Cardiac muscle cell (in vitro differentiated cells and primary cell): ENCODE data around the gene TIMP2. TPM values are rescaled to one million over a fixed set of nuclear protein-coding genes. Genes with fewer than 3 reads are reported as not detected.

ENCODE experiments used
- DNase-seq, 2 donors: peaks; one replicate each; pipeline versions ENCODE4 v3.0.0 to v3.0.0-alpha.2; 2010 to 2017; ENCODE audit warnings: low read depth in 1 of 2, low spot score in 1 of 2
- H3K27ac ChIP-seq: fragments of 200-600 bp; sonication (generic); 2 replicates; pipeline ENCODE4 v1.5.1; 2016
- H3K27me3 ChIP-seq: fragments of 200-600 bp; sonication (generic); 2 replicates; pipeline ENCODE4 v1.6.0; 2016; ENCODE audit warnings: control low read depth
- H3K36me3 ChIP-seq: fragments of 200-600 bp; sonication (generic); 2 replicates; pipeline ENCODE4 v1.5.1; 2016; ENCODE audit warnings: control low read depth
- H3K4me1 ChIP-seq: fragments of 200-600 bp; sonication (generic); 2 replicates; pipeline ENCODE4 v1.8.1; 2017; ENCODE audit warnings: low read depth, mild to moderate bottlenecking, mixed run types
- H3K4me3 ChIP-seq: fragments of 200-600 bp; sonication (generic); 2 replicates; pipeline ENCODE4 v1.5.1; 2016; ENCODE audit warnings: mild to moderate bottlenecking
- H3K9me3 ChIP-seq: fragments of 200-600 bp; sonication (generic); 2 replicates; pipeline ENCODE4 v1.5.1; 2017; ENCODE audit warnings: low read depth, mild to moderate bottlenecking, control low read depth
- CTCF ChIP-seq: IDR thresholded peaks from 2 replicates; pipeline ENCODE4 v1.5.1; 2012; ENCODE audit warnings: low read depth, mild to moderate bottlenecking, low read length
- polyA plus RNA-seq: library from polyadenylated mRNA; unstranded; fragments of >200 nt; fragmentation: Nextera tagmentation; extraction: Ambion mirVana; gene quantifications from 2 replicates; pipeline ENCODE4 v1.2.1, GENCODE V29; 2016
- total RNA-seq: library from RNA; depleted of rRNA; stranded (reverse); fragments of >200 nt; gene quantifications from 2 replicates; pipeline ENCODE4 v1.2.3, GENCODE V29; 2016

The TIMP2 gene
- total and polyA plus RNA-seq, 2 experiments from 2014 or later, result 5.9 to 25.8 TPM

GRCh38 chr17:78970834-78971755 lies 45.9 kb upstream of the TIMP2 start:
- H3K4me1 ChIP-seq, result peaks cover 4% of the 10 kb centered on the region
- TF ChIP-seq CTCF, result peak; percentile 89
- no peaks in the 10 kb centered on the region for H3K9me3 ChIP-seq
- no peak overlapping the region for H3K27ac ChIP-seq
- no peak overlapping the region for H3K4me3 ChIP-seq
- H3K27me3 ChIP-seq, result no peaks in the 10 kb centered on the region
- DNase-seq, result peak; percentile 81 to 88
- H3K36me3 ChIP-seq, result no peaks in the 10 kb centered on the region

DNA sequence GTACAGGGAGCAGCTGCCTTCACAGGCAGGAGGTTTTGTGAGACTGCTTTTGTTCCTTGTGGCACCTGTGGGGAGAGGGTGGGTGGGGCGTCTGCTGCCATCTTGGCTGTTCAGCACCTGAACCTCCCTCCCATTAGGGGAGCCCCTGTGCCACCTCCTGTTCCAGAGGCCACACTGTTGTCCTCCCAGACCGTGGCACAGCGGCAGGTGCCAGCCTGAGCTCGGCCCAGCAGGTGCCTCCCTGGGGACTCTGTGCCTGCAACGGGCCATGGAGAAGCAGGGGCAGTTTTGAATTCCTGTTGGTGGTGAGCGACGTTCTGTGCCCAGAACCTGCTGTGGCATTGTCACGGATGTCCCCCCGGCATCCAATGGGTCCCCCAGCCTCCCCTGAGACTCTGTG lies 44.7 kb upstream of the TIMP2 start:
- no peak for TF ChIP-seq CTCF
- no peak overlapping the region for H3K4me3 ChIP-seq
- no peaks in the 10 kb centered on the region for H3K27me3 ChIP-seq
- H3K36me3 ChIP-seq, result no peaks in the 10 kb centered on the region
- DNase-seq, result no peak
- no peak overlapping the region for H3K27ac ChIP-seq
- no peaks in the 10 kb centered on the region for H3K4me1 ChIP-seq
- no peaks in the 10 kb centered on the region for H3K9me3 ChIP-seq

DNA sequence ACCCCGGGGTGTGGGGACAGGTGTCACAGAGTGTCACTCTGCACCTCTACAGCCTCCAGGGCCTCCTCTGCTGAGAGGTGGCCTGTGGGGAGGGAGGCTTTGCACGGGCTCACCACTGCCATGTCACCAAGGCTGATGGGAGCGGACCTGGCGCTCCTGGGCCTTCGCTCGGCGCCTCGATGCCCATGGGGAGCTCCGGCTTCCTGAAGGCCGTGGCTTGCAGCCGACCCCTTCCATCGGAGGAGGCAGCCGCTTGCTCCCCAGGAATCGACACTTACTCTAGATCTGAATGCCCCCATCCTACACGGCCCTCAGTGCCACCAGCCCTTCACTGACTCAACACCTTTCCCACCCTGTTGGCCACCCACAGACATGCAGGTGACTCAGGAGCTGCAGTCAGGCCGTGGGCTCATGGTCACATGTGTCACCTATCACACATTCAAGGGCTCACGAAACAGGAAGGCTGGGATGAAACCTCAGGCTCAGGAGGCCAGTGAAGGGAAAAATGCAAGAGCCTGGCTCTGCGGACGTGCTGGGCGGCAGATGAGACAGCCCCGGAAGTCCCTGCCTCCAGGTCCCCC lies 42.7 kb upstream of the TIMP2 start:
- no peaks in the 10 kb centered on the region for H3K27me3 ChIP-seq
- H3K4me3 ChIP-seq, result no peak overlapping the region
- no peaks in the 10 kb centered on the region for H3K36me3 ChIP-seq
- no peaks in the 10 kb centered on the region for H3K4me1 ChIP-seq
- no peak for TF ChIP-seq CTCF
- H3K27ac ChIP-seq, result no peak overlapping the region
- H3K9me3 ChIP-seq, result no peaks in the 10 kb centered on the region
- DNase-seq, result no peak

- Histone ChIP-seq H3K4me1 (no peaks in the 10 kb centered on the region), H3K4me3 (no peak overlapping the region), H3K9me3 (no peaks in the 10 kb centered on the region), H3K27ac (no peak overlapping the region), H3K36me3 (no peaks in the 10 kb centered on the region), H3K27me3 (no peaks in the 10 kb centered on the region)
- no peak for DNase-seq
- TF ChIP-seq CTCF, result no peak
Measured at GRCh38 chr17:78966910-78967600, 41.9 kb upstream of the TIMP2 start.

- Histone ChIP-seq H3K4me1 (no peaks in the 10 kb centered on the region), H3K4me3 (no peak overlapping the region), H3K27ac (no peak overlapping the region), H3K9me3 (no peaks in the 10 kb centered on the region), H3K36me3 (no peaks in the 10 kb centered on the region), H3K27me3 (no peaks in the 10 kb centered on the region)
- no peak for DNase-seq
- TF ChIP-seq CTCF, result no peak
Measured at GRCh38 chr17:78966123-78966813, 41.1 kb upstream of the TIMP2 start.
